ENCODE results near the gene RBM4B.

Gene RBM4B

DNA sequence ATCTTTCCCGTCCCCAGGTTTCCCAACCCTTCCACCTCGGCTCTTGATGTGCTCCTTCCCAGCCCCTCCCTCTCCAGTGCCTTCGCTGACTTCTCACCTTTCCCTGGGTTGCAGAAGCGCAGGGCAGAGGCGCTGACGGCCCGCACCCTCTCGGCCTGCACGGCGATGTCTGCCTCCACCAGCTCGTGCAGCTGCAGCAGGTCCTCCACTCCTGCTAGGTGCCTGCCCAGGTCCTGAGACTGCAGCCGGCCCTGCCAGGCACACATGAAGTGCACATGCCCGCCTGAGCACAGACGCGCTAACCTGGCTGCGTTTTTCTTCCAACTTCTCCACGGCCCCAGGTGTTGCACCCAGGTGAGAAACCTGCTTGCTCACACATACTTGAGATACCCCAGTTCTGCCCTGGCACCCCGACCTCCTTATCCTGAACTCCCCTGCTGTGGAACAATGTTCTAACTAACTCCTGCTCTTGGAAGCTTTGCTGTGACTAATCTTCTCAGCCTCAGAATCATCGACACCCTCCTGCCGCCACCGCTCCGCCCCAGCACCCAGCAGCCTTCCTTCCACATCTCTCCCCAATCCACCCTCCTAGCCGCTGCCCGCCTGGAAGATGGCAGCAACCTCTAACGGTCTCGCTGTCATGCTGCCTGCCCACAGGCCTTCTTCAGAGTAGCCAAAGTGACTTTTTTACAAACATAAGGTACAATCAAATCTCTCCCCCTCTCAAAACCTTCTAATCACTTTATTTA is 28.1 kb upstream of the RBM4B start:
- DNase-seq = no peak

GRCh38 chr11:66704659-66705360 is 27.1 kb upstream of the RBM4B start:
- DNase-seq = no peak

DNA sequence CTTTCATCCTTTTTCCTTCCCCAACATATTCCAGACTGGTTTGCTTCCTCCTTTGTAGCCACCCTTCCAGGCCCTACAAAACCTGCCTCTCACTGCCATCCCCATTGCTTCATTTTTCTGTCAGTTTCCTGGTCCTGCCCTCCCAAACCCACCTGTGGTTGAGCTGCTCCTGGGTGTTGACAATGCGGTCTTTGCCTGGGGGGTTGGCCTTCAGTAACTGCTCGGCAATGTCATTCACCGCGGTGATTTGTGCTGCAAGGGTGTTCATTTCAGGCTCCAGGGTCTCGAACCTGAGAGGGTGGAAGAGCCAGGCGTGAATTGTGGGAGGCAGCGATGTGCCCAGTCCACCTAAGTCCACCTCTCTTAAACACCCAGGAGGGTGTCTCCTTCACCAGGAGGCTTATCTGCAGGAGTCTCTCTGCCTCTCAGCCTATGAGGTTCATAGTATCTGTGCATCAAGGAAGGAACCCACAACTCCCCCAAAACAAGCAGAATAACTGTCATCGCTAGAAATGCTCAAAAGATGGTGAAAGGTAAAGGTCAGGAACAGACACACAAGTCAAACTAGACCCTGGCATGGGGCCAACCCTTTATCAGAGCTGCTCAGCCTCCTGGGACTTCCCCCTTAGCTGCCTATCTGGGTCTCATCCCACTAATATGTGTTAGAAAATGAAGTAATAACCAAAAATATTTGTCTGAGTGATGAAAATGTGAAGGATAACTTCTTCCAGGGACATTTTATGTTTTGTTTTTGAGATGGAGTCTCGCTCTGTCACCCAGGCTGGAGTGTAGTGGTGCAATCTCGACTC is 23.9 kb upstream of the RBM4B start:
- no peak for DNase-seq

- DNase-seq = no peak
Observed at GRCh38 chr11:66700742-66701141, 23.1 kb upstream of the RBM4B start.

GRCh38 chr11:66700337-66700736 is 22.6 kb upstream of the RBM4B start:
- no peak for DNase-seq

DNA sequence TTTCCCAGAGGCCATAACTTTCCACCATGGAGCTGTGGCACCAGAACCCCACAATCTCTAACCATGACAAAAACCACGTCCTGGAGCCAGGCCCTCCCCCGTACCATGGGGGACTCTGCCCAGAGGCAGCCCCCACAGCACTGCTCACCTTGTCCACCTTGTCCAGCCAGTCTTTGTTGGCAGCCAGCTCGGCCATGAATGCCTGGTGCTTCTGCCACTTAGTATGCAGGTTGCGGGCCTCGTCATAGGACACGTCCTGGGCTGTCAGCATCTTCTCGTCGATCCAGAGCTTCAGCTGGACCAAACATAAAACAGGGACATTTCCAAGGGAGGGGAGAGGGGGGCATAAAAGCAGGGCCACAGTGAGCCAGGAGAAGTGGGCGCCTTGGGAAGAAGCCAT is 20.8 kb upstream of the RBM4B start:
- no peak for DNase-seq

DNA sequence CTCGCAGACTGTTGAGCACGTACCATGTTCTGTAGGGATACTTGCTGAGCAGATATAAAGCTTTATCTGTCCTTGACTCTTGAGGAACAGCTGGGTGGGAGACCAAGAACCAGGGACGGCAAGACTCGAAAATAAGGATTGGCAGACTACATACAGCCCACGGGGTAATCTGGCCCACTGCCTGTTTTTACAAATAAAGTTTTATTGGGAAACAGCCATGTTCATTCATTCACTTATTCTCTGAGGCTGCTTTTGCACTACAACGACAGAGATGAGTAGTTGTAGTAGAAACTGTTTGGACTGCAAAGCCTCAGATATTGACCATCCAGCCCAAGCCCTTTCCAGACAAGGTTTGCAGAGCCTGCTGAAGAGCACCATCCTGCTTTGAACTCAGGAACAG is 20.3 kb upstream of the RBM4B start:
- no peak for DNase-seq

DNA sequence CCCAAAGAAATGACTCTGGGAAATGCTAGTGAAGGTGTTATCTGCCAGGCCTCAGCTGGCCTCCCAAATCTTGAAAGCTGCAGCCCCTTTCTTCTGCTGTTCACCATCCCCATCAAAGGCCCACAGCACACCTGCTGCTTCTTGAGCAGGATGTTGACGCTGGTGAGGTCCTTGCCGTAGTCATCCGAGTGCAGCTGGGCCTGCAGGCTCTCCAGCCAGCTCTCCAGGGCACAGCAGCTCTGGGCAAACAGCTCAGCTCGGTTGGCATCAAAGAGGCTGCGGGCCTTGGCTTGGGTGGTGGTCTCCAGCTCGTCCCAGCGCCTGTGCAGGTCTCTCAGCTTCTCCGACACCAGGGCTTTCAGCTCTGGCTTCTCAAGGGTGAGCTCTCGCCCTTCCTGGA is 18.5 kb upstream of the RBM4B start:
- no peak for DNase-seq

GRCh38 chr11:66694732-66695207 is 17.1 kb upstream of the RBM4B start:
- DNase-seq = peak; percentile 95

- DNase-seq = no peak
Observed at GRCh38 chr11:66694056-66694410, 16.3 kb upstream of the RBM4B start.

- no peak for DNase-seq
Observed at GRCh38 chr11:66693356-66694055, 15.8 kb upstream of the RBM4B start.

DNA sequence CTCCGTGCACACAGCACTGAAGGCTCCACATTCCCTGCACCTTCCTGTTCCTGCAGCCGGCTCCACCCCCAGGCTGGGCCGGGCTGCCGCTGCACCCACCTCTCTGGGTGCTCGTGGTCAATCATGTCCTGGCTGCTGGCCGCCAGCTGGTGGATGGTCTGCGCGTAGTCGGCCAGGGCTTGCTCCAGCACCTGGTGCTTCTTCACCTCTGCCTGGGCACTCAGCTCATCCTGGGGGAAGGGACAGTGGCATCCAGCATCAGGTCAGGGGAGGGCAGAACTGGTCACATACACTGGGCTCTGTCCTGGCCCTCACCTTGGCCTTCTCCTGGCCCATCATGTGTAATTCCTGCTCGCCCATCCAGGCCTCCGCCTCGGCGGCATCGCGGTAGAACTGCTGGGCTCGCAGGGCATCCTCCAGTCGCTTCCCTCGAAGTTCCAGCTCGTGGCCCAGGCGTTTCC is 15.2 kb upstream of the RBM4B start:
- DNase-seq = no peak

DNA sequence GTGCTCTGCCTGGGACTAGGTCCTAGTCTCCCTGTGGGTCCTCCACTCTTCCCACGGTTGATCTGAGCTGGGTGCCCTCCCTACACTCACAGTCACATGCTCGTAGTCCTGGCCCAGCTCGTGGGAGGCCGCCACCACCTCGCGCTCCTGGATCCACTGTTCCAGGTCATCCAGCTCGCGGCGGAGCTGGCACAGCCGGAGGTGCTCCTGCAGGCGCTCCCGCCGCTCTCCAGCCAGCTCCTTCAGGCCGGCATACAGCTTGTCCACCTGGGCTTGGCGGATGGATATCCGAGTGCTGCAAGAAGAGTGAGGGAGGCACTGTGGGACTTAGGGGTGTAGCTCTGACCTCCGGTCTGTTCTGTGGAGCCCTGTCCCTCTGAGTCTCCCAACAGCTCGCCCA is 14.8 kb upstream of the RBM4B start:
- no peak for DNase-seq

GRCh38 chr11:66691311-66691980 is 13.8 kb upstream of the RBM4B start:
- DNase-seq = no peak

DNA sequence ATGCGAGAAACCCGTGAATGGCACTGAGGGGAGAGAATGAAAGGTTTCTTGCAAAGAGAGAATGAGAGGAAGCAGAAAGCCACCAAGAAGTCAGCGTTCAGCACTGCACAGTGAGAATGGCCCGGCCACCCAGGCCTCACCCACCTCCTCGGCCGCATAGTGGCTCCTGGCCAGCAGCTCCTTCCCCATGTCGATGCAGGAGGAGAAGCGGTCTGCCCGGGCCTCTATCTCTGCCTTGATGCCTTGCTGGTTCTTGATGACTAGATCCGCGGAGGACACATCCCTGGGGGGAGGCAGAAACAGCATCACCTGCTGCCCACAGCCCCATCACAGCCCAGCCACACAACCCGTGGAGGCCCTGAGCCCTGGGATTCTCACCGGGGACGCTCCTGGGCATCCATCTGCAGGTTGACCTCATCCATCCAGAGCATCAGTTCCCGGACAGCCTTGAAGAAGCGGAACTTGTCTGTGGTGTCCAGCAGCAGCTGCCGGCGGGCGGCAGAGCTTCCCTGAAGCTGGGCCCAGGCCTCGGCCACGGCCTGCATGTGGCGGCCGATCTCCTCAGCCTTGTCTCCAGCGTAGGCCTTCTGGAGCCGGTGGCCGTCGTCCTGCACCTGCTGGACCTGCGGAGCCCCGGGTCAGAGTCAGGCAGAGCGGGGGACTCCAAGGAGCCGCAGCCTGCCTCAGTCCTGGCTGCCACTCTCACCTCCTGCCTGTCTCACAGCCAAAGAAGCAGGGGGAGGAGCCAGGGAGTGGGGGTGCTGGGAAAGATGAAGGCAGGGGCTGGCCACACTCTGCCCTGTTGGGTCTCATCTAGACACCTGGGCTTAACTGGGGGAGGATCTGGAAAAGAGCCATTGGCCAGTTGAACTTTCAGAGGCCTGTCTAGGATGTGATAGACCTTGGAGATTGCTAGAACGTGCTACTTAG is 12.2 kb upstream of the RBM4B start:
- no peak for DNase-seq

DNA sequence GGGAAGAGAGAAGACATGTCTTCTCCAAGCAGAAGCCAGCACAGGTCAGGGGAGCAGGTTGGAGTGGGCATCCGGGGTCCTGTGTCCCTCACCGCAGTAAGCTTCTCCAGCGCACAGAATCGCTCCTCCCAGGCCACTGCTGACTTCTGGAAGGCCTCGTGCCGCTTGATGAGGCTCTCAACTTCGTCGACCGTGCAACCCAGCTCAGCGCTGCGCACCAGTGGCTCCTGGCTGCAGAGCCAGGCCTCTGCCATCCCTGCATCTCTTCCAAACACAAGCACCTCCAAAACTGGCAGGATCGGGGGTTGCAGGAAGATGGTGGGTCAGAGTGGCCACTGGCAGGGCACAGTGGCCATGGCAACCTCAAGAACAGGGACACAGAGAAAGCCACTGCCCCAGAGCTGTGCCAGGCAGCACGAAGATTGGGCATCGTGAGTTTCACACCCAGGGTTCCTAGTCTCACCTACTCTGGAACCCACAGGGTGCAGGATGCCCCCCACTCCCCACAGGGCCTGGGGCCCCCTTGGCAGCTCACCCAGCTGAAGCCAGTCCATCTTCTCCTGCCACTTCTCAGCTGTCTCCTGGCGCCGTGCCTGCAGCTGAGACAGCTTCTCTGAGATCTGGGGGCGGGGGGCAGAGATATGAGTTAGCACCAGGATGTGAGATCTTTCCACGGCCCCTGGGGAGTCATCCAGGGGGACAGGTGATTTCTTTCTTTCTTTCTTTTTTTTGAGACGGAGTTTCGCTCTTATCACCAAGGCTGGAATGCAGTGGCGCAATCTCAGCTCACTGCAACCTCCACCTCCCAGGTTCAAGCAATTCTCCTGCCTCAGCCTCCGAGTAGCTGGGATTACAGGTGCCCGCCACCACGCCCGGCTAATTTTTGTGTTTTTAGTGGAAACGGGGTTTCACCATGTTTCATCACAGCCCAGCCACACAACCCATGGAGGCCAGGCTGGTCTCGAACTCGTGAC is 11.2 kb upstream of the RBM4B start:
- no peak for DNase-seq

DNA sequence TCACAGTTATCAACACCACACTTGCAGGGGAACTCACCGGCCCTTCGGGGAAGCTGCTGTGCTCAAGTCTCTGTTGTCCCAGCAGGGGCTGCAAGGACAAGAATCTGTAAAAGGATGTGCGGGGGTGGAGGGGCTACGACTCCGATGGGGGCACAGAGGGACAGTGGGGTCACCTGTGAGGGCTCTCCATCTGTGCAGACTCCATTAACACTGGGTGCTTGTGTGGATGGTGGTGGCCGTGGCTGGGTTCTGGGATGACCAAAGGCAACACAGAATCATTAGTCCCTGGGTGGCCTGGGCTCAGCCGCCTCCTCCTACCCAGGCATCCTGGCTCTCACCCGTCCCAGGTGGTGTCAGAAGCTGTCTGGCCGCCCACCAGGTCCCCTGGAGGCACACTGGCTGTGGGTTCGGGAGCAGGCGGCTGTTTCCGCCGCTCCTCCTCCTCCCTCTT is 10.2 kb upstream of the RBM4B start:
- DNase-seq = no peak

GRCh38 chr11:66686801-66687750 is 9.4 kb upstream of the RBM4B start:
- no peak for DNase-seq
